ENCODE results near the gene NPTXR. TPM values are rescaled to one million over a fixed set of nuclear protein-coding genes. Genes with fewer than 3 reads are reported as not detected.

The NPTXR gene
- total RNA-seq, 2 donors from 2014 or later = 8.3 to 8.4 TPM

DNA sequence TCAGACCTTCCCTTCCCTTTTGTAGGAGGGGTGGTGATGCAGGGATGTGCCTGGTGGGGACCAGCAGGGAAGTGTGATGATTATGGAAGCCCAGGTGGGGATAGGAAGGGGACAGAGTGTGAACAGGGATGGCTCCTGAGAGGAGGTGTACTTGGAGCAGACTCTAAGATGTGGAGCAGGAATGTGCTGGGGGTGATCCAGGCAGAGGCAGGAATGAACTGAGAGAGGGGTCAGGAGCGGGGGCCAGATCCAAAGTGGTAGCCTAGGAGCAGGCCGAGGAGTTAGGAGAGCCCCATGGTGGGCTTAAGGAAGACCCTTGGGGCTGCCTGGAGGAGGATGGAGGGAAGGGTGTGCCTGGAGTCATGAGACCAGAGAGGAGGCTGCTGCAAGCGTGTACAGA is 3.7 kb downstream of the NPTXR start:
- intact Hi-C loops (cut with DNase I) = loop anchor here (5.0 to 10.0 kb wide), 2 partner anchors 65 to 73 kb away; no protein-coding TSS in a partner anchor
- no peak for DNase-seq (ENCODE audit: low spot score)

DNA sequence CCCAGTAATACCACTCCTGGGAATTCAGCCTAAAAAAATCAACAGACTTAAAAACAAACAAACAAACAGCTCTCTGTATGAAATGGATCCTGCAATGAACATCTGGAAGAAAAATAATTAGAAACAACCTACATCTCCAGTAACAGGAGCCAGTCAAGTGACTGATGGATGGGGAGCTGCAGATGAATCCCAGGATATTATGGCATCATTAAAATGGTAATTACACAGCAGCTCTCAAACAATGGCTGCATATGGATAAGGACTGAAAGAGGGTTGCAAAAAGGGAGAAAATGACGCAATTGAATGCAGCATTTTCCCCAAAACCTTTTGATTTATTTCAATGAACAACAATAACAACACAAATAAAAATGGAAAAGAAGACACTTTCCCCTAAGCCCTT is 4.1 kb downstream of the NPTXR start:
- no peak for DNase-seq (ENCODE audit: low spot score)
- intact Hi-C loops (cut with DNase I) = loop anchor here (5.0 to 10.0 kb wide), 2 partner anchors 65 to 72 kb away; no protein-coding TSS in a partner anchor

DNA sequence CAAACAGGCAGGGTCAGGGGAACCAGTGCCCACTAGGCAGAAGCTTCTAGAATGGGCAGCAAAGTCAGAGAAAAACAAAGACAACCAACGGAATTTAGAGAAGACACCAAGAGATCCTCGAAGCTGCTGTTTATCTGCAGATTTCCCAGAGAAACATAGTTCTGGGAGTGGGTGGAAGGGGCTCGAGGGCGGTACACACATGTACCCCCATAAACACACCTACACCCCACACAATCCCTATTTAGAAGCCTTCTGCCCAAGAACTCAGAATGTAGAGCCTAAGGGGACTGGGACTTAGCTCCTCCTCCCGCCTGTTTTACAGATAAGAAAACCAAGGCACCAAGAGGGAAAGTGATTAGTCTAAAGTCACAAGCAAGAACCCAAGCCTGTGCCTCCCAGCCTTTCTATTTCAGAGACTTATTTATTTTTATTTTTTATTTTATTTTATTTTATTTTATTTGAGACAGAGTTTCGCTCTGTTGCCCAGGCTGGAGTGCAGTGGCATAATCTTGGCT is 6.4 kb downstream of the NPTXR start:
- intact Hi-C loops (cut with DNase I) = no loop called here
- DNase-seq (ENCODE audit: low spot score) = no peak

DNA sequence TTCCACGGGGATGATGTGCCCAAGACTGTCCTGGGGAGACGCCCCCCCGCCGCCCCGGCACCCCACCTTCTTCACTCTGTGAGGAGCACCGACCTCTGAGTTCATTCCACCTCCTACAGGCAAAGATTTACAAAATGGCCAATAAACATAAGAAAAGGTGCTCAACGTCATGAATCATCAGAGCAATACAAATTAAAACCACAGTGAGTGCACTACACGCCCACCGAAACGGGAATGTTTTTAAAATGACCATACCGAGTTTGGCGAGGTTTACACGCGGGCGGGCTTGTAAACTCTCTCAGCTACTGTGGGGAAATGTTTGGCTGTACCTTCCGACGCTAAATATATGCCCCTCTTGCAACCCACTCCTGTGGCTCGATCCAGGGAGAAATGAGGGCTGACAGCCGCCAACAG is 7.9 kb downstream of the NPTXR start:
- DNase-seq (ENCODE audit: low spot score) = no peak
- intact Hi-C loops (cut with DNase I) = no loop called here

DNA sequence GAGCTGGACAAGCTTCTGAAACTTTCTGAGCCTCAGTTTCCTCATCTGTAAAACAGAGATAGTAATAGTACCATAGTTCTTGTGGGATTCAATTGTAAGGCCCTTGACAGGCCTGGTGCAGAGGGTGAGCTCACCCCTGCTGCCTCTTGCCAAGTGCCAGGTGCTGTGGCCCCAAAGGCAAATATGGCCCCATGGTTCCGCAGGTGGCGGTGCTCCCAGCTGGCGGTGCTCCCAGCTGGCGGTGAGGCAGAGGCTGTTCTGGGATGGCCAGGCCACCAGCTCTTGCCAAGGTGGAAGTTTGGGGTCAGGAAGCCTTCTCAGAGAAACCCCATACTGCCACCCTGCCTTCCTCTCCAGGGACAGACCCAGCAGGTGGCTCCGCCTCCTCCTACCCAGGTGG is 8.8 kb downstream of the NPTXR start:
- no peak for DNase-seq (ENCODE audit: low spot score)
- intact Hi-C loops (cut with DNase I) = no loop called here

DNA sequence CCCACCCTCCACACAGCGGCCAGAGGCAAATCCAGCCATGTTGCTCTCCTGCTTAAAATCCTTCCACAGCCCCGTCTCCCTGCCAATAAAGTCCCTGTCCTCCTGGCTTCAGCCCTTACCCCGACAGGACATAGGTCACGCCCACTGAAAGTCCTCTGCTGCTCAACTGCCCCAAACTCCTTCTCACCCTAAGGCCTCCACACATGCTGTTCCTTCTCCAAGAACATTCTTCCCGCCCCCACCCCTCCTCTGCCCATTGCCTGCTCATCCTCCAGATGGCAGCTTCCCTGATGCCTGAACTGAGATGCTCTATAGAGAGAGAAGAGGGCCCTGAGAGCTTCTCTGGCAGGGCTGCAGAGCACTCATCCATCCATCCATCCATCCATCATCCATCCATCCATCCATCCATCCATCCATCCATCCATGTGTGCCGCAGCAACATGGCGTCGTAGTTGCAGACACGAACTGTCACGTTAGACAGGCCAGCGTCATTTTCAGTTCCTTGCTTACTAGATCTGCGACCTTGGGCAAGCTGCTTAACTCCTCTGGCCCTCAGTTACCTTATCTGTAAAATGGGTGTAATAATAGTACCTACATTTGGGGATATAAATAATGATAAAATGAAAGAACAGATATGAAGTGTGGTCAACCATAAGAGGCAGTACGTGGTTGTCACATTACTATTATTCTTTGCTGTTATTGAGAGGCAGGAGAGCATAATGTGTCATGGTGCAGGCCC is 9.4 kb downstream of the NPTXR start:
- intact Hi-C loops (cut with DNase I) = no loop called here
- DNase-seq (ENCODE audit: low spot score) = no peak

DNA sequence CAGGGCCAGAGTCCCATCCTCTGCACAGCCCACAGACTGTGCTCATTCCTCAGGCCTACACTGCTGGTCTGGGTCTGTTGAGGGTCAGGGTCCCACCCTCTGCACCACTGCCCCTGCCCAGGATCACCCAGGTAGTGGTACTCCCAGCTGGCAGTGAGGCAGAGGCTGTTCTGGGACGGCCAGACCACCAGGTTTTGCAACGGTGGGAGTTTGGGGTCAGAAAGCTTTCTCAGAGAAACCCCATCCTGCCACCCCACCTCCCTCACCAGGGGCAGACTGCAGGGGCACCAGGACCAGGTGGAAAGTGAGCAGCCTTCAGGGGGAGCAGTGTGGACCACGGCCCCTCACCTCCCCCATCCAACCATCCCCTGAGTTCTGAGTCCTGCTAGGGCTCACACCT is 10.8 kb downstream of the NPTXR start:
- intact Hi-C loops (cut with DNase I) = no loop called here
- peak; percentile 62 for DNase-seq (ENCODE audit: low spot score)

DNA sequence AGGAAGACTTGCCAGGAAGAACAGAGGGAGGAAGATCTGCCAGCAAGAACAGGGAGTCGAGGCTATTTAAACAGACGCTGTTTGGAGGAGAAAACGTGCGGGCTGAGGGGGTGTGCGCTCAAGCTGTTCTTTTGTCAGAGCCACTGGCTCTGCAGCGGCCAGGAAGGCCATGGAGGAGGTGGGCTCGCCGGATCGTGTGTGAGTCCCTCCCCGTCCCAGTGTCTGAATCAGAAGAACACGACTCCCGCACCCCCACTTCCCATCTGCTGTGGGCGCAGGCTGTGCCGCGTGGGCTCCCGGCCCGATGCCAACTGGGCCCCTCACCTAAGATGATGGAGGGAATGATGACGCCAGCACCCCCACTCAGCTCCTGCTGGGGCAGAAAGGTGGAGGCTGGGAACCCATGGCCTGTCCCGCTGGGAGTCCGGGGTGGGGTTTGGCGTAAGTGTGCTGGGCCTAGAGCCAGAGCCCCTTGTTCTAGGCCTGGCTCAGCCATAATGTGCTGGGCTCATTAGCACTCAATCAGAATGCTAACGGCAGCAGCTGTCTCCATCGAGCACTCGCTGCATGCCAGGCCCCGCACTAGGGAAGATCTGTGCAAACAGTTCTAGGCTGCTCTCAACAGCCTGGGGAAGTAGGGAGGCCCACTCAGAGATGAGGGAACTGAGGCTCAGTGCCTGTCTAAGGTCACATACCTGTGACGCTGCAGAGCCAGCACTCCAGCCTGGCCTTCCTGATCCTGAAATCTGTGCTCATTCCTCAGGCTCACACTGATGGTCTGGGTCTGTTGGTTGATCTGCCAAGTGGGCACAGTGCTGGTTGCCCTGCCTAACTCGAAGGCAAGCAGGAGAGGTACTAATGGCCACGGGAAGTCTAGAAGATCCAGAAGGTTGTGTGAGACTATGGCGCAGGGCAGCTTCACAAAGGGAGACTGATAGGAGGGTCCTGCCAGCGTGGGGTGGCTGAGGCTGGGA is 11.5 kb downstream of the NPTXR start:
- peak; percentile 68 for DNase-seq (ENCODE audit: low spot score)
- intact Hi-C loops (cut with DNase I) = no loop called here

DNA sequence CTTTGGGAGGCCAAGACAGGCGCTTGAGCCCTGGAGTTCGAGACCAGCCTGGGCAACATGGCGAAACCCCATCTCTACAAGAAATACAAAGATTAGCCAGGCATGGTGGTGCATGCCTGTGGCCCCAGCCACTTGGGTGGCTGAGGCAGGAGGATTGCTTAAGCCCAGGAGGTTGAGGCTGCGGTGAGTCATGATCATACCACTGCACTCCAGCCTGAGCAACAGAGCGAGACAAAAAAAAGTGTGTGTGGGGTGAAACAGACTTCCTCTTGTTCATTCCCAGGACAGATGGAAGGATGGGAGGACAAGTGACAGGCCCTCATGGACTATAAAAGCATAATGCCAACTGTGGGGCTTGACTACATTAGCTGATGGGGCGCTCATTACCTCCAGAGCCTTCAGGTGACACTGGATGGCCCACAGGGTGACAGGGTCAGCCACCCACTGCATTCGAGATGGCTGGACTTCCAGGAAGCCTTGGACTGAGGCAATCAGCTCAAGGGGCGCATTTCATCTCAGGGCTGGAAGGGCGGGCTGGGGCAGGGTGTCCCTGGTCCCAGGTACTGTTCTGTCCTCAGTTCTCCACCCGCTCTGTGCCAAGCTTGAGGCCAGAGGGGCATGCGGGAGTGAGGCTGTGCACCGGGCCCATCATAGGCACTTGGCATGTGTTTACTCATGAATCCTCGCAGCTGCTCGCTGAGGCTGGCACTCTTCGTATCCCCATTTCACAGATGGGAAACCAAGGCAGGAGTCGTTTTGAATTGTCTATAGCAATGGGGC is 12.5 kb downstream of the NPTXR start:
- intact Hi-C loops (cut with DNase I) = no loop called here
- peak; percentile 64 for DNase-seq (ENCODE audit: low spot score)

DNA sequence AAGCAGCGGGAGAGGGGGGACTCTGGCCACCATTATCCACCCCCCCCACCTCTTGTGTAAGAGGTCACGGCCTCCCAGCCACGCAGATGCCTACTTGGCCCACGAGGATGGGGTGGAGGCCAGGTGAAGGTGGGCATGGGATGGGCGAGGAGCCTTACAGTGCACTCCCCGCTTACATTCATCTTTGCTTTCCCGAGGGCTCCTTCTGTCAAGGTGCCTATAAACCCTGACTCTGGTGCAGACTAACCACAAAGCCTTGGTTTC is 13.1 kb downstream of the NPTXR start:
- intact Hi-C loops (cut with DNase I) = no loop called here
- peak; percentile 26 for DNase-seq (ENCODE audit: low spot score)

DNA sequence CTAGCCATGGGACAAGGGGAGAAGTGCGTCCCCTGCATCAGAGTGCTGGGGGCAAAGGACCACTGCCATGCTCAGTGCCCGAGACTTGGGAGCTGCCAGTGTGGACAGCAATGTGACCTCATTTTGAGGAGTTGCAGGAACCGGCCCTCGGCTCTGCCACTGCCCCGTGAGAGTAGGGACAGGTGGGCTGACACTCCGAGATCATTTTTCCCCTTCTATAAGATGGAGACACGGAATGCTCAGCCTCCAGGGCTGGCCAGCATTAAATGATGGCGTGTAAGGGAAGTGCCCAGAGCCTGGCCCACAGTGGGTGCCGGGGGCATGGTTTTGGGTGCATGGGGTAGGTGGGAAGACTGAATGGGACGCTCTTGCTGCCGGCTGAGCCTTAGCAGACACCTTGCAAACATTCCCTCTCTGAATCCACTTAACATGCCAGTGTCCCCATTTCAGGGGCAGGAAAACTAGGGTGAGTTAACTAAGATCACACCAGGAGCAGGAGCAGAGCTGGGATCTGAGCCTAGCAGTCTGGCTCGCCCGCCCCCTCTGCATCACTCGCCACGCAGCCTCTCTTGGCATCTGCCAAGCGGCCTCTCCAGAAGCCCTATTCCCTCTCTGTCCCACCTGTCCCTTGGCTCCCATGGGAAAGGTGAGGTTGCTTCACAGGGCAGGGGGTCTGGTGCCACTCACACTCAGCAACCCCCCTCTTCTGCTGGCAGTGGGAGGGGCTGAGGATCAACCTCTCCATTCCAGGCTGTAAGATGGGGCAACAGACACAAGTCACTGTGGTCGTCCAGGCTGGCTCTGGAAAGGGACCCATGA is 13.6 kb downstream of the NPTXR start:
- intact Hi-C loops (cut with DNase I) = no loop called here
- no peak for DNase-seq (ENCODE audit: low spot score)

DNA sequence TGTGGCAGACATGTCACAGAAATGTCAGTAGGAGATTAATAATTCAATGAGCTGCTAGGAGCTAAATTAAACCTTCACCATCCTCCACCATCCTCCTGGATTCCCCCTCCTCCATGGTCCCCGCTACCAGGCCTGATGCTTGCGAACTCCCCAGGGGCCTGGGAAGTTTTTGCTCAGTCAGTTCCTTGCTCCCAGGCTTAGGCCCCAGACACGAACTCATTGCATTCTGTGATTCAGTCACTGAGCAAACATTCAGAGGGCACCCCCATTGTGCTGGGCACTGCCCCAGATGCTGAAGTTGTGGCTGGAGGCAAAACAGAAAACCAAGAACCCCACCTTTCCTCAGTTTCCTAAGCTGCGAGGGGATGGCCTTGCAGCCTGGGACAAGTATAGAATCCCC is 14.3 kb downstream of the NPTXR start:
- intact Hi-C loops (cut with DNase I) = no loop called here
- DNase-seq (ENCODE audit: low spot score) = peak; percentile 42

DNA sequence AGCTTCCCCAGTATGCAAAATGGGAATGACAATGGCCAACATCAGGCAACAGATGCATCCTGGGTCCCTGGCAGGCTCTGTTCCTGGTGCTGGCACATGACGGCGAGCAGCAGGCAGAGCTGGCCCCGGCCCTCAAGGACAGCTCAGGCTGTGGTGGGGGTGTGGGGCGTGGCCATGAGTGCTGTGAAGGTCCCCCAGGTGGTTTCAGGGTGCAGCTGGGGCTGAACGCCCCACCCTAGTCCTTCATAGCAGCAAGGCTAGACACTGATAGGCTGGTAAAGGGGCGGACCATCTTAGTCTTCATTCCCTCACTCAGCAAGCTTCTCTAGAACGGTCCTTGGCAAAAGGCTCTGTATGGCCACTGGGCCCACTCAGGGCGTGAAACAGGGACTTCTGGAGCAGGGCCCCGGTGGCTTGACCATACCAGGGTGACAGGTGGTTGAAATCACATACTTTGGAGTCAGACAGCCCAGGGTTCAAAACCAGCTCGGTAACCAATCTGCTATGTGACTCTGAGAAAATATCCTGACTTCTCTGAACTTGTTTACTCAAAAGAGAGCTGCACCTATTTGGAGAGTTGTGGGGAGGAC is 15.1 kb downstream of the NPTXR start:
- intact Hi-C loops (cut with DNase I) = no loop called here

DNA sequence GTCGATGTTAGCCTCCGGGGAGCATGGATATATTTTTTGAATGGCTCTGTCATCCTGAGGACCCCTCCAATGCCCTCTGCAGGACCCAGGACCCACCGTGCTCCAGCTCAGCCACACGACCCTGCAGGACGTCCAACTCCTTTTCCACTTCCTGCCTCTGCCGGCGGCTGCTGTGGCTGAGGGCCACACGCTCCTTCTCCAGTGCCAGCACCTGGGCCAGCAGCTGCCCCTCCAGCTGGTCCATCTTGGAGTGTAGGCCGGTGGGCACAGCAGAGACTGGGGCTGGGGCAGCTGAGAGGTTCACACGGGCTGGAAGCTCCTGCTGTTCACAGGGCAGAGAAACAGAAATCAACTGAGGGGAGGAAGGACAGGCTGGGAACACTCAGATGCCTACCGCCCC is 15.6 kb downstream of the NPTXR start:
- peak; percentile 64 for DNase-seq (ENCODE audit: low spot score)
- intact Hi-C loops (cut with DNase I) = no loop called here

More for the DNA sequence above, 15.1 kb downstream of the NPTXR start:
- DNase-seq (ENCODE audit: low spot score) = peak; percentile 65

DNA sequence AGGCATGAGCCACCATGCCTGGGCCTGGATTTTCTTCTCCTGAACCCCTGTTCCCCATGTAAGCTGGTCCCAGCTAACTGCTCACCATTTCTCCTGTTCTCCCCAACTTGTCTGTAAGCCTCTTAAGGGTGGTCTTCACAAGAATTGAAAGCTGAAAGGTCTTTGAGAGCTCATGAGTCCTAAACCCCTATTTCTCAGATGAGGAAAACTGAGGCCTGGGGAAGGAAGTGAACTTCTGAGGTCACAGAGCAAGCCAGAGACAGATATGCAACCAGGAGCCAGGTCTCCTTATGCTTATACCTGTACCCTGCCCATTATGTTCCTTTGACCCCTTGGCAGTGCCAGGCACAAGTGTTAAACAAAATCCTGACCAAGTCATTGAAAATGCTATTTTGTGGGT is 16.3 kb downstream of the NPTXR start:
- intact Hi-C loops (cut with DNase I) = no loop called here
- DNase-seq (ENCODE audit: low spot score) = no peak

DNA sequence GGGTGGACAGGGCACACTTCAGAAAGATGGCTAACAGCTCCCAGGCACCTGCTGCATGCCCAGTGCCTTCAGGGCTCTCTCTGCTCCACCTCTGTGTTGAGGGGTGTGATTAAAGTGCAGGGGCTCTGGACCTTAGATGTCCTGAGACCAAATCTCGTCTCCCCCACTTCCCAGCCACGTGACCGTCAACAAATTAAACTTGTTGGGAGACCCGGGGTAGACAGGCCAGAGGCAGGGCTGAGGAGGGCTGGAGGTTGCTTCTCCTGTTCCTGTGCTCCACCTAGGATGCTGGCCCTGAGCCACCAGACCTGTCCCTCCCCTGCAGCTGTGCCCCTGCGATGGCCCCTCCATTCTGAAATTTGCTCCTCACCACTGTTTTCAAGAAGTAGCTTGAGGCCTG is 17.0 kb downstream of the NPTXR start:
- peak; percentile 53 for DNase-seq (ENCODE audit: low spot score)
- intact Hi-C loops (cut with DNase I) = no loop called here

DNA sequence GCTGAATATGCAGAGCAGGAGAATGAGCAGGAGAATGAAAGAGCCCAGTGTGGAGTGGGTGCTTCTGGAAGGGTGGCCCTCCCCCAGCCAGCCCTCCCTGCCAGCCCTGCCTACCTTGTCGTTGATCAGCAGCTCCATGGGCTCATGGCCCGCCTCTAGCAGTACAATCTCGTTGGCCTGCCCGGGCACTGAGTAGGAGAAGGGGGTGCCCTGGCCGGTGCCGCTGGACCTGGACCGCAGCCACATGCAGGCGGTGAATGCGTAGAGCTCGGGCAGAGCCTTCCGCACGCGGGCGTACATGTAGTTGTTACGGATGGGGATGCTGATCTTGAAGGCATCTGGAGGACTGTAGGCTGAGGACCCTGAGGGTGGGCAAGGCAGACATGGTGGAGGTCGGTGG is 17.4 kb downstream of the NPTXR start:
- DNase-seq (ENCODE audit: low spot score) = peak; percentile 46

DNA sequence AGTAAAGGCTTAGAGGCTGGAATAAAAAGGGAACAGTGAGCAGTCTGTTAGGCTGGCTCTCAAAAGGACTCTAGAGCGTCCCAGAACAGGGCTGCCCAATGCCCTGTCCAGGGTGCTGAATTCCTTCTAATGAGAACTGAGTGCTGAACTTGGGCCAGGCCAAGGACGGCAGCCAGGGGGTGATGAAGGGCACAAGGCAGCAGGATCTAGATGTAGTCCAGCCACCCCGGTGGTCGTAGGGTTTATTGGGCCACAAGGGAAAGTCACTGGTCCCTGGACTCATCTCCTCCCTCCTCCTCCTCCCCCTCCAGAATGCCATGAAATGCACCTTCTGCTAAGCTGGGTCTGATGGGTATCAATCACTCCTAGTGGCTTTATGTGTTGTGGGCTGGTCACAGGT is 19.2 kb downstream of the NPTXR start:
- DNase-seq (ENCODE audit: low spot score) = peak; percentile 82
- intact Hi-C loops (cut with DNase I) = no loop called here

More for the DNA sequence above, 17.4 kb downstream of the NPTXR start:
- intact Hi-C loops (cut with DNase I) = no loop called here
